IMR-90 (cell line): Measurements from ENCODE around the gene DRAP1. TPM values are rescaled to one million over a fixed set of nuclear protein-coding genes. Genes with fewer than 3 reads are reported as not detected.

Experiments used
- CEBPB ChIP-seq: IDR thresholded peaks from 2 replicates; pipeline ENCODE4 v1.6.1; 2012; ENCODE audit warnings: low read depth, low read length, improper control_type of control experiment
- RAD21 ChIP-seq: IDR thresholded peaks from 2 replicates; pipeline ENCODE4 v1.6.1; 2012; ENCODE audit warnings: low read length, improper control_type of control experiment
- SMC3 ChIP-seq: fragments of 150-350 bp; IDR thresholded peaks from 2 replicates; pipeline ENCODE4 v1.6.1; 2016; ENCODE audit warnings: low read depth, mild to moderate bottlenecking, antibody characterized with exemption, low read length, moderate library complexity
- polyA plus RNA-seq, 3 experiments: library from polyadenylated mRNA; depleted of rRNA; stranded (reverse); fragments of >200 nt; gene quantifications; 2 replicates each; pipeline ENCODE4 v1.2.3, GENCODE V29; 2012; ENCODE audit warnings: low replicate concordance in 1 of 3
- total RNA-seq: library from RNA; depleted of rRNA; stranded (reverse); fragments of >200 nt; gene quantifications from 2 replicates; pipeline ENCODE4 v1.2.3, GENCODE V29; 2012
- TF ChIP-seq, protein P1 (sequence below): fragments of 150-350 bp; IDR thresholded peaks from 2 replicates; pipeline ENCODE4 v1.6.1; 2016; ENCODE audit warnings: low read depth, mild to moderate bottlenecking, low read length, moderate library complexity, borderline replicate concordance
- TF ChIP-seq, protein P2 (sequence below): fragments of 150-350 bp; IDR thresholded peaks from 2 replicates; pipeline ENCODE4 v1.6.1; 2017; ENCODE audit warnings: mild to moderate bottlenecking, antibody characterized with exemption, low read length, low read depth

The DRAP1 gene
- total and polyA plus RNA-seq, 2 of the 4 experiments (the other 2 are of a cell fraction): 237 to 344 TPM

DNA sequence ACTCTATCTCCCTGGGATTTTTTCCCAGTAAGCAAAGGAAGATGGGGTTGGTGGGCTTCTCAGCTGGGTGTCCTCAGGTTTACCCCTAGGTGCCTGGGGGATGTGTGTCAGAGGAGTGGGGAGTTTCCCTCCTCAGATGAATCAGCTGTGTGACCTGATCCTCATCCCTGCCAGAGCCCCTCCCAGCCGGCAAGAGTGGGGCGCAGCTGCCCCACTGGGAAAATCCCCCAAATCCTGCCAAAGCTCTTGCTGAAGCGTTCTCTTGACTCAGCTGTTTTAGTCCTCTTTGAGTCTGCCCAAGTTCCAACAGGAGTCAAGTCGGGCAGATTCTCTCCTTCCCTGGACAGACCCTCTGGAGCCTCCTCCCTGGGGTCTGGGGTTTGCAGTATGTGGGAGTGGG is 6.4 kb upstream of the DRAP1 start (continued):
- TF ChIP-seq, protein P1, sequence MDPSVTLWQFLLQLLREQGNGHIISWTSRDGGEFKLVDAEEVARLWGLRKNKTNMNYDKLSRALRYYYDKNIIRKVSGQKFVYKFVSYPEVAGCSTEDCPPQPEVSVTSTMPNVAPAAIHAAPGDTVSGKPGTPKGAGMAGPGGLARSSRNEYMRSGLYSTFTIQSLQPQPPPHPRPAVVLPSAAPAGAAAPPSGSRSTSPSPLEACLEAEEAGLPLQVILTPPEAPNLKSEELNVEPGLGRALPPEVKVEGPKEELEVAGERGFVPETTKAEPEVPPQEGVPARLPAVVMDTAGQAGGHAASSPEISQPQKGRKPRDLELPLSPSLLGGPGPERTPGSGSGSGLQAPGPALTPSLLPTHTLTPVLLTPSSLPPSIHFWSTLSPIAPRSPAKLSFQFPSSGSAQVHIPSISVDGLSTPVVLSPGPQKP: no peak
- TF ChIP-seq RAD21 (no peak), SMC3 (no peak), CEBPB (no peak)
- TF ChIP-seq, protein P2, sequence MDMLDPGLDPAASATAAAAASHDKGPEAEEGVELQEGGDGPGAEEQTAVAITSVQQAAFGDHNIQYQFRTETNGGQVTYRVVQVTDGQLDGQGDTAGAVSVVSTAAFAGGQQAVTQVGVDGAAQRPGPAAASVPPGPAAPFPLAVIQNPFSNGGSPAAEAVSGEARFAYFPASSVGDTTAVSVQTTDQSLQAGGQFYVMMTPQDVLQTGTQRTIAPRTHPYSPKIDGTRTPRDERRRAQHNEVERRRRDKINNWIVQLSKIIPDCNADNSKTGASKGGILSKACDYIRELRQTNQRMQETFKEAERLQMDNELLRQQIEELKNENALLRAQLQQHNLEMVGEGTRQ: no peak
